Measurements from ENCODE around the gene CREB5.
"Not testable (repeated sequence)": the region's sequence is repeated elsewhere in the genome, so short reads cannot be mapped to it uniquely, and the experiment has no call there.

Gene CREB5

DNA sequence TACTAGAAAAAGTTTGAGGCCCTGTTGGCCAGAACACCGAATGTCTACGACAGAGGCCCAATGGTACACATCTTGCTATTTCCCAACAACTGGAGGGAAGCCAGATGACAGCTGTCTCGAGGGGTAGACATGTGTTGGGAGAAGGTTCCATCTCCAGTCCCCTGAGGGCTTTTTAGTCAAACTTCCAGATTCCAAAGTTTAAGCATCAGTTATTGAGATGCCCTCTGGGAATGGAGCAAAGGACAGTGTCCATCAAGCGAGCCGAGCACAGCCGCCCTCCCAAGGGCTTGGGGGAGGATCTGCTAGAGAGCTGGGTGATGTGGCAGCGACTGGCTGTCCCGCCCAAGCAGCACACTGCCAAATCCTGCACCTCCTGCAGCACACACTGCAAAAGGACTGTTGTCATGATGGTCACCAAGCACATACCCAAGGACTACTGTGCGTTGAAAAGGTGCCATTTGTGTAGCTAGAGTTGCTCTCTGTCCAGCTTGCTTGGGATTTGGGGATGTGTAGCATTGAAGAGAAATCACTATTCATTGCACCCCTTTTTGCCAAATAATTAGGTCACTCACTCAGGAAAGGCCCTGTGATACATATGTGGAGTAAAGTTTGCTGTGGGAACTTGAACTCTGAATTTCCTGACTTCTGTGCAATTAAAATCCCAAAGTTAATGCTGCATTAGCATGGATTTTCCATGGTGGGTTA lies 381.2 kb downstream of the CREB5 start:
- DNase-seq, result no peak

DNA sequence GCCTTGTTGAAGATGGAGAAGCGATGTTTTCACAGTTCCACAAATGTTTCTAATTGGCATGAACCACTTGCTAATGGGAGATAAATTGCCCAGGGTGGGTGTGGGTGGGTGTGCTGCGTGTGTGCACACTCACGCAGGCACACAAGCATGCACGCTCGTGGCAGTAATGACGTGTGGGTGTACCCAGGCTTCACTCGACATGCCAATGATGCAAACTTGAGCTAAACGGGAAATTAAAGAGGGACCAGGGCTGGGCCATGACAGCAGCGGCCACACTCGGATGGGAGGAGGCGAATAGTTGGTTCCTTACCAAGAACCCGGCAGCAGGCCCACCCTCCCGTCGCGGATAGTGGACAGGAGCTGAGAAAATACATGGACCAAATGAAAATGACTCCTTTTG lies 386.0 kb downstream of the CREB5 start:
- DNase-seq, result no peak

DNA sequence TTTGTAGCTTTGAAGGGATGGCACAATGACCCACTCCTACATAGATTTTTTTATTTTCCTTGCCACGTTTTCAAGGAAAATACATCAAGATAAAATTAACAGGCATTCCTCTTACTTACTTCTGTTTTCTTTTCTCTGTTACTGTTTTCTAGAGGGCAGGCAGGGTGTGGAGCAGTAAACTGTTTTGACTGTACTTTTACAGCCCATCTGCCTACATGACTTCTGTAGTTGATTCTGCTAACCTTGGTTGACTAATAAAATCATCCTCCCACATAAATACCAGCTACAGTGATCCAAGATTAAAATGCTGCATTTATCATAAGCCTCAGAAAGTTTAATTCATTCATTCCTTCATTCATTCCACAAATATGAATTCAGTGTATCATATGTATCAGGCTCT lies 387.3 kb downstream of the CREB5 start:
- no peak for DNase-seq

DNA sequence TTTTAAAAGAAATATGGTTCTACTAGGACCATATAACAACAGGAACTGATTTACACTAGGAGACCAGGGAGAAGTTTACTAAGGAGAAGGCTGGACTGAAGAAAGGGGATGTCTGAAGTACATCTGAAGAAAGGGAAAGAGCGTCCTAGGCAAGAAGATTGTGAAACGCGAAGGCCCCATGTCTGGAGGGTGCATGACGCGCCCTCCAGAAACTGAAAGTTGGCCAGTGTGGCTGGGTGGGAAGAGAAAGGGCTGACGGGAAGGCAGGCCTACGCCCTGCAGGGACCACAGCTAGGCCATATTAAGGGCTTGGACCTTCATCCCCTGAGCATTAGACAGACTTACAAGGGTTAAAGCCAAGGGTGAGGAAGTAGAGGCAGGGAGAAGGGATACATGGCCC lies 387.8 kb downstream of the CREB5 start:
- DNase-seq, result no peak

DNA sequence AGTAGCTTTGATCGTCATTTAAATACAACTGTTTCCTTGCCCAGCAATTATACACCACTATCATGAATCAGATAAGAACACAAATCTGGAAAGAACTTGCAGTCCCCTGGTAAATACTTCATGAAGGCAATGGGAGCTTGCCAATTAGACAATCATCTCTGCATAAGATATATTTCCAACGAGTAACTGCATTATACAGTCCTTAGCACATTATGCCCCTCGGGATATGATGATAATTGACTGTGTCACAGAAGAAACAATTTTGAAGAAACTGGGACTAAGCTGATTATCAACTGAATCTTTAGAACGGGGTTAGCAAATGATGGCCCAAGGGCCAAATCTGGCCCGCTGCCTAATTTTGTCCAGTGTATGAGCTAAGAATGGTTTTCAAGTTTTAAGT lies 390.1 kb downstream of the CREB5 start:
- DNase-seq, result no peak

DNA sequence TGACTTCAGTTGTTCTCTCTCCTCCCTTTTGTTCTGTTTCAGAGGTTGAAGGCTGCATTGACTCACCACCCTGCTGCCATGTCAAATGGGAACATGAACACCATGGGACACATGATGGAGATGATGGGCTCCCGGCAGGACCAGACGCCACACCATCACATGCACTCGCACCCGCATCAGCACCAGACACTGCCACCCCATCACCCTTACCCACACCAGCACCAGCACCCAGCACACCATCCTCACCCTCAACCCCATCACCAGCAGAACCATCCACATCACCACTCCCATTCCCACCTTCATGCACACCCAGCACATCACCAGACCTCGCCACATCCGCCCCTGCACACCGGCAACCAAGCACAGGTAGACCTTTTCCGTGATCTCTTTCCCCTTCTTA lies 391.8 kb downstream of the CREB5 start:
- DNase-seq, result no peak

DNA sequence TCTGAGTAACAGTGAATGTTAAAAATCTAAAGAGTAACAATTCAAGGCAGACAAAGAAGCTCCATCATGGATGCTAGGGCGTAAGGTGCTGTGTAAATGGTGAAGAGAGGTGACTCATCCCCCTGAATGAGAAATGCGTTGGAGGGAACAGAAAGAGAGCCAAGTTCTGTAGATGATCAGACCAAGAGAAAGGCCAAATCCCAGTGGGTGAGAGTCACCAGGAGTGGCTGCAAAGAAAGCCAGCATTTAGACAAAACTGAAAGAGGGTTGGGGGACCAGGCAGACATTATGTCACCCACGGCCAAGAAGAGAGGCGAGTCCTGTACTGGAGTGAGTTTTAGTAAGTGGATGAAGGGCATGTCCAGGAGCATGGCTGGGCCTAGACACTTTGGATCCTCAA lies 392.7 kb downstream of the CREB5 start:
- DNase-seq, result no peak

DNA sequence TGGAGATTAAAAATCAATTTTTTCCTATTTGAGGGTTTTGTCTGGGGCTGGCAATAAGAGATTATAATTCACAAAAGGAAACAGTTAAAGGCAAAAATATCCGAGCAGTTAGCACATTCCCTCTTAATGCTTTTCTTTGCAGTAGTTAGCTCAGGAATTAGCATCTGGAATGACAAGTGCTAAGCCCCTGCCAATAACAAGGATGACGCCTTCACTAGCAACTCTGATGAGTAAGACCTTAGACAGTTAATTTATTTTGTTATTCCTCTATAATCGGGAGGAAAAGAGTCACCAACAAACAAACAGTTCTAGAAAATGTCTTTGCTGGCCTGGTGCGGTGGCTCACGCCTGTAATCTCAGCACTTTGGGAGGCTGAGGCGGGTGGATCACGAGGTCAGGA lies 394.5 kb downstream of the CREB5 start:
- no peak for DNase-seq

DNA sequence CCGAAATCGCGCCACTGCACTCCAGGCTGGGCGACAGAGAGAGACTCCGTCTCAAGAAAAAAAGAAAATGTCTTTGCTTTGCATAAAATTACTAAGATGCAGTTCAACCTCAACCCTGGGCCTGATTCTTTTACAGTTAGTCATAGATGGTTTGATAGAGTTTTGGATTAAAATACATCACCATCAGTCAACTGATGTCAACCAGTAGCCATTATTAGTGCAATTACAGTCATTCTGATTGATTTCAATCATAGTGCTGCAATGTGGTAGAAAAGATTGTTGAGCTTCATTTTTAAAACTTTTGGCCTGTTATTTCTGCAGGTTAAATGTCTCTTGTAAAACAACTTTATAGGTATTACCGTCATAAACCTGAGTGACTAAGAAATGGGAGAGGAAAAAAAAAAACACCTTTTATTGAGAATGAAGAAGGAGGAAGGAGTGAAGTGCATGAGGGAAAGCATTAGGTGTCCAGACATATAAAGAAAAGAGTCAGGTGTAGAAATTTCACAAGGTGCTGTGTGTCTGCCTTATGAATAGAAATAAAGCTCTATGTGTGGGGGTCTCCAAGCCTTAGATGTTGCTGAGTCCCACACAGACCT lies 395.2 kb downstream of the CREB5 start:
- DNase-seq, result no peak

DNA sequence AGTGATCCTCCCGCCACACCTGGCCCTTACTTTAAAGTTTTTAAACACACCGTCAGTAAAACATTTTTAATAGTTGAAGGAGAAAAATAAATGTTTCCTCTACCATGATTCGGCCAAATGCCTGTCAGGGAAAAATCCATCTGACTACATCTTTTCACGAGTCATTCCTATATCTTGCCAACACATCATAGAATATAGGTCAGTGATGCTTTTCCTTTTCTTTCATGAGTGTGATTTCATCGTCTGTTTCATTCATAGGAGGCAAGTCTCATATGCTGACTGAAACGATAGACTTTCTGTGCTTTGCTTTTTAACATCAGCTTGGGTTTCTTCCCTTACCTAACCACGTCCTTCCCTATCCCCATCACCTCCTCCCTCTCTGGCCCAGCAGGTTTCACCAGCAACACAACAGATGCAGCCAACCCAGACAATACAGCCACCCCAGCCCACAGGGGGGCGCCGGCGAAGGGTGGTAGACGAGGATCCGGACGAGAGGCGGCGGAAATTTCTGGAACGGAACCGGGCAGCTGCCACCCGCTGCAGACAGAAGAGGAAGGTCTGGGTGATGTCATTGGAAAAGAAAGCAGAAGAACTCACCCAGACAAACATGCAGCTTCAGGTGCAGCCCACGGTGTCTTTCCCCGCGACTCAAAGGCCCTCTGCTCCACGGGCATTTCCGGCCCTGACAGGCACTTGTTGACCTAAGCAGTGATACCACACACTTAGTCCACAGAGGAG lies 396.6 kb downstream of the CREB5 start:
- no peak for DNase-seq

DNA sequence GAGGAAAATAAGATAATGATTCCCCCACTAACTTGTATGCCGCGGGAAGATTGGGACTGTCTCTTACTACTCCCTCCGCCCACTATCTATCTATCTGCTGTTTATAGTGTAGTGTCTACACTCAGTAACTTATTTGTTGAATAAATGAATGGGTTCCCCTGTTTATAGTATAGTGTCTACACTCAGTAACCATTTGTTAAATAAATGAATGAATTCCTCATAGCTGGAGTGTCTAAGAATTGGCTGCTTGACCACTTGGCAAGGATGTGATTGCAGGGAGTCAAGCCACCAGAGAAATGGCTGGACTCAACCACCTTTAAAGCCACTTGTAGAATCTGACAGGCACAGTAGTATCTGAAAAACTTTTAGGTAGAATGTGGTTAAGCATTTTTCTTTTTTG lies 398.7 kb downstream of the CREB5 start:
- DNase-seq, result no peak

DNA sequence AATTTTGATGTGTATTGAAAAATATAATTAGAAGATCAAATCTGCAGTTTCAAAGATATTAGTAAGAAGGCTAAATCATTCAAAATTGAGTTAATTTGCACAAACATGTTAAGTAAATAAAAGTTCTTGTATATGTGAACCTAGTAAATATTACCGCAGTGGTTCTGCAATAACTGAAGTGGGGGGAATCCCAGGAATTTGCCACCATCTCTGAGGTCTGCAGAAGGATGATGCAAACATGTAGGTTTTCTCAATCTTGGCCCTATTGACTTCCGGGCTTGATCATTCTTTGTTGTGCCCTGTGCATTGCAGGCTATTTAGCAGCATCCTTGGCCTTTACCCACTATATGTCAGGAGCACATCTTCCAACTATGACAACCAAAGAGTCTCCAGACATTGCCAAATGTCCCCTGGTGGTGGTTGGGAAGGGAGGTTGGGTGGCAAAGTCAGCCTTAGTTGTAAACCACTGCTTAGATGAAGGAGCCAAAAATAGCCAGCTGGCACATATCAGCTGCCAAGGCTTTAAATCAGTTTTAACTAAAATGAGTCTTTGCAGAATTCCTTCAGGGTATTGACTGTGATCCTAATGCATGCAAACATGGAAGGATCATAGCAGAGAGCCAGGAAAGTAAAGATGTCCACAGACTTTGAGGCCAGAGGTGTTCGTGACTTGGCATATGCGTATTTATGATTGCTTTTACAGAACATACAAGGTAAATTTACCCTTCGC lies 399.5 kb downstream of the CREB5 start:
- DNase-seq, result peak; percentile 48

DNA sequence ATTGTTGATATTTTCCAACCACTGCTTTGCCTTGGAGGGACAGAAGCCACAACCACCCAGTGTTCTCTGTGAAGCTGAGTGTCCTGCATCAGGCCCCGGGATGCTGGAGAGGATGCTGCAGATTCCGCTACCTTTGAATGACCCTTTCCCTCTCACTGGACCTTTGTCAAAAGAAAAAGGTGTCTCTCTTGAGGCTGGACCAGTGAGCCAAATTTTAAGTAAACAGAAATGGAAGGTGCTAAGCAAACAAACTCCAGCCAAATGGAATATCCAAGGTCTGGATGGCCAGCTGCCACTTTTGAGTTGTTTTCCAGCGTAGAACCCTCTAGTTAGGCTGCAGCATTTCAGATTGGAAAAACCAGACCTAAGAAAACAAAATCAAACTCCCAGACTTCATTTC lies 400.3 kb downstream of the CREB5 start:
- peak; percentile 46 for DNase-seq

DNA sequence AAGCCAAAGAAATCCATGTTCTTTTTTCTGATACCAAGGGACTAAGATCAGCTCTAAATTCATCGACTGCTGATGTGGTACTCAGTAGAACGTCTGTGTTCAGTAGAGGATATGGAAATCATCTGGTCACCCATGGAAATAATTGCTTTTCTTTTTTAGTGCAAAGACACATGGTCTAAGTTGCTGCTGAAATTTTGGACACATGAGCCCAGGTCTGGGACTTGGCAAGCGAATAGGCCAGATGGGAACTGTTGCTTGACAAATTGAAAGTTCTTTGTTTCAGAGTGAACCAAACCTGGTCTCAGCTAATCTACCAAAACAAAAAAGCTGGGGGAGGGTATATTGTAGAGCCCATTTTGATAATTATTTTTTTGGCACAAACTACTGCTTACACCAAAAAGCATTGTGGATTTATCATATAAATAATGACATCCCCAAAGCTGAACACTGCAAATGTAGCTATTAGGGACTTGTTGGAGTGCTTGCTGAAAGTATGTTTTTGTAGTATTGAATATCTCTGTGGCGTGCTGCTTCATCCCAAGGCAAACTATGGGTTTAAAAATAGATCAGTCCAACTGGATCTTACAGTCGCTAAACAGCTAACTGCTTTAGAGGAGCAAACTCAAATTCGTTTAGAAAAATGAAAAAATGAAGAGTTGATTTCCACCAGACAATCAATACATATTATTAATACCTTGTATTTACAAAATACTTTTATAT lies 401.1 kb downstream of the CREB5 start:
- peak; percentile 78 for DNase-seq

DNA sequence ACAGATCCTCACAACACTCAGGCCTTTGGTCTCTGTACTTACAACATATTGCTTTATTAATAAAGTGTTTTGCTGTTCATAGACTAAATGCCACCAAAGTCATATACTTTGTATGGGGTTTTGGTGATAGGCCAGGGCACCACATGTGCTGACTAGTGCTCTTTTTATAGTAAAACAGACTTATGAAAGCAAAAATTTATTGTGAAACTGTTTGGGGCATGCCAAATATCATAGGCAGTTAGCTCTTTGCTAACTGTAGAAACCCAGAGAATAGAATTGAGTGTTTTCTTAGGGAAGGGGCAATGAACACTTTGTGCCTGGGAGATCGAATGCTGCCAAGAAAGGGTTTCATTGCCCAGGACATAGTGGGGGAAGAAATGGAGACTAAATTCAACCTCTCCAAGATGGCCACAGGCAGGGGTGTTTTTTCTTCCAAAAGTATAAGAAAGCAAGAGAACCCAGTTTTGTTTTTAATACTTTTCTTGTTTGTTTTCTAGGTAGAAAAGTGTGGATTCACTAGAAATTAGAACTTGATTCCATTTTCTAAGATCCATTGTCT lies 403.1 kb downstream of the CREB5 start:
- DNase-seq, result no peak

DNA sequence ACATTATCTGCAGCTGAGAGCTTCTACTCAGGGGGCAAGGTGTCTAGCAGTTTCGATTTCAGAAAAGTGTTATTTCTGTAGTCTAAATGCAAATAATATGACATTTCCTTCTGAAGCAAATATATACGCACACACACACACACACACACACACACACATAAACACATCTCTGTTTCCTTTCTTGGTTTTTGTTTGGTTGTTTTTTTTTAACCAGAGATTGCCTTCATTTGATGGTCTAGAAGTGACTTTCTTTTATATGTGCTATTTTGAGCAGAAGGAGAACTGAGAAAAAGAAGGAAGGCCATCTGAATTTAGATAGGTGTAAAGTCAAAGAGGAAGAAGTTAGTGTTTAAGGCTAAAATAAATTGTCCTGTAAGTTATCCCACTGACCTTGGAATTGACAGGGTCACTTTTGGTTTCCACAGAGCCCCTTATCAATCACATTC lies 403.6 kb downstream of the CREB5 start:
- no peak for DNase-seq

DNA sequence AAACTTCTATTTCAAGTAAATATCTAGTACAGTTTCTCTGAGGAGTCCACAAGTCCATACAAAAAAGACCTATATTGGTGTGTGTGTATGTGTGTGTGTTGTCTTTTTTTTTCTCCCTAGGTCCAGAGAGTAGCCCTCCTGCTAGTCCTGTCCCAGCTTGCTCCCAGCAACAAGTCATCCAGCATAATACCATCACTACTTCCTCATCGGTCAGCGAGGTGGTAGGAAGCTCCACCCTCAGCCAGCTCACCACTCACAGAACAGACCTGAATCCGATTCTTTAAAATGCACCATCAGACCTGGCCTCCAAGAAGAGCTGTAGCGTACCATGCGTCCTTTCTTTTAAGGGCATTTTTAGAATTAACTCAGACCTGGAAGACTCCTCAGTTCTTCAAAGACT lies 406.7 kb downstream of the CREB5 start:
- no peak for DNase-seq

DNA sequence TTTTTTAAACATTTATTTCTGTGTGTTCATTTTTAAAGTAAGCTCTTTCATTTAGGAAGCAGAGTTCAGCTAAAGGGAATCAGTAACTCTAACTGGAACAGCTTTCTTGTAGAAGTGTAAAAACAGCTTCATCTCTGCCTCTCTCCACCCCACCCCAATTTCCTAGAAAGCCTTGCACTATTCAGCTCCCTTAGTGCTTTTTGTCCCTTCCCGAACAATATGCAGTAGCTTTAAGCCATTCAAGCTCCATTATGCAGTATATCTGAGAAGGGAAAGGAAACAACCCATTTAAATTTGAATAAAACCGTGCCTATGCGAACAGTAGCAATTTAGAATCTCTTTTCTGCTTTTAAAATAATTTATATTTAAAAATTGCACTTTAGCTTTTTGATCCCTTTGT lies 411.3 kb downstream of the CREB5 start:
- DNase-seq, result no peak

DNA sequence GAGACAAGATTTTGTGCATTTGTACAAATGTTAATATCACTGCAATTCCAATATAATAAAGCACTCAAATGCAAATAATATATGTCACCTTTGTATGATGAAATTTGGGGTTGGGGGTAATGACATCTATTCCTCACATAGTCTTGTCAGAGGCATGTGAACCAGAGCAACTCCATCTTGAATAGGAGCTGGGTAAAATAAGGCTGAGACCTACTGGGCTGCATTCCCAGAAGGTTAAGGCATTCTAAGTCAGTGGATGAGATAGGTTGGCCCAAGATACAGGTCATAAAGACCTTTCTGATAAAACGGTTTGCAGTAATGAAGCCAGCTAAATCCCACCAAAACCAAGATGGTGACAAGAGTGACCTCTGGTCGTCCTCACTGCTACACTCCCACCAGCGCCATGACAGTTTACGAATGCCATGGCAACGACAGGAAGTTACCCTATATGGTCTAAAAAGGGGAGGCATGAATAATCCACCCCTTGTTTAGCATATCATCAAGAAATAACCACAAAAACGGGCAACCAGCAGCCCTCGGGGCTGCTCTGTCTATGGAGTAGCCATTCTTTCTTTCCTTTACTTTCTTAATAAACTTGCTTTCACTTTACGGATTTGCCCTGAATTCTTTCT lies 413.6 kb downstream of the CREB5 start:
- DNase-seq, result not testable (repeated sequence)

DNA sequence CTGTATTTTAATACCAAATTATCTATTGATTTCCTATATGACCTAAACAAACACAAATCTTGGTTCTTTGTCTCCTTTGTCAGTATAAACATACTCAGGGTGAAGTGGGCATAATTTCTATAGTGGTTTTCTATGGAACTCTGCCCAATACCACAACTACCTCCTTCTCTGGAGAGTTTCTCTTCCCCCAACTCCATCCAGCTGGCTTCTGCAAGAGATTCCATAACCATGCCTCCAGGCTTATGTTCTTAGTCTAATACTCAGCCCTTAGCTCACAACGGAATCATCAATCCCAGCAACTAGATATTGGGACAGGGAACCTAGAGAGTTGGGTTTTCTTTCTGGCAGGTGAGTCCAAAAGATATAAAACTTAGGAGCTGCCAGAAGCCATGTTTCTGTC lies 418.5 kb downstream of the CREB5 start:
- no peak for DNase-seq

DNA sequence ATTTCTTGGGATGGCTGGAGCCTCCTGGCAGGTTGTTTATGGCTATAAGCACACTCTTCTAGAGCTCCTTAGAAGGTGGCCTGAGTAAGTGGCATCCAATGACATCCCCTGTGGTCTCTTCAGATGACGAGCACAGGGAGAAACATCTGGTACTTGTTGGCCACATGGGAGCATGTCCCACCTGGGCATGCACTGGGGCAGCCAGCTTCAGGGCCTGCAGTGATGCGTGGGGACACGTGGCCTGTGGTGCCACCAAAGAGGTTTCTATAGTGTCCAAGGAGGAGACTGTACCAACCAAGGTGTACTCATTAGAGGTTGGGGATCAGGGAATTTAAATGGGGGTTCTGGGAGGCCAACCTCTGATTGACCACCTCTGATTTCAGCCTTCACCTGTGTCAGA lies 420.4 kb downstream of the CREB5 start:
- DNase-seq, result no peak

DNA sequence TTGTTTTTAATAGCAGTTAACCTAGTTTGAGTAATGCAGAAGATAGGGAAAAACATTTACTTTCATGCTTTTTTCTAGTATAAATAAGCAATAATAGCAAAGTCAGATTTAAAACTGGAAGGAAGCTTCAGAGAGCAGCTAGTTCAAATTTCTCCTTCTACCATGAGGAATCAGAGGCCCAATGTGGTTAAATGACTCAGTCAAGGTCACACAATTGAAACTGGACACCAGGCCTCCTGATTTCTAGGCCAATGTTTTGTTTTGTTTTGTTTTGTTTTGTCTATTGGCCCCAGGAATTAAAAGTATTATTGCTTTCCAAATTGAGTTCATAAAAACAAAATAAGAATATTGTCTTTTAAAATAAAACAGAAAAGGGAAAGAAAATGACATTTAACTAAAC lies 423.5 kb downstream of the CREB5 start:
- DNase-seq, result no peak

Measured in right hindlimb (tissue), 1 donor.